PC-3 (cell line): ENCODE data around the gene RTN4. TPM values are rescaled to one million over a fixed set of nuclear protein-coding genes. Genes with fewer than 3 reads are reported as not detected.

Source experiments
- ATAC-seq: fragments of 200-7000 bp; cut with Tn5 transposase; 2 replicates; pipeline ENCODE4 v1.9.1; 2020; ENCODE audit warnings: mild to moderate bottlenecking, moderate library complexity
- BruUV-seq: library from RNA; stranded (reverse); fragments of 400-500 nt; replicated peaks from 2 replicates; lab custom pipeline; 2021; lab: Mats Ljungman, UMichigan
- CTCF ChIA-PET: fragments of 300-600 bp; sonication (Branson Sonifier 250); formaldehyde crosslinking; loops from one replicate; lab custom pipeline; 2022; ENCODE audit warnings: antibody characterized with exemption; lab: Charles Lee
- POLR2A ChIA-PET: fragments of 300-600 bp; sonication (Branson Sonifier 250); formaldehyde crosslinking; loops from one replicate; lab custom pipeline; 2022; ENCODE audit warnings: antibody characterized with exemption; ENCODE audit not compliant: unreplicated experiment; lab: Charles Lee
- DNase-seq: peaks from one replicate; pipeline ENCODE4 v3.0.0-alpha.2; 2015
- H2AFZ ChIP-seq: fragments of 300-600 bp; sonication (generic); 2 replicates; pipeline ENCODE4 v1.6.0; 2016; ENCODE audit warnings: antibody characterized with exemption, low read length
- H3F3A ChIP-seq: fragments of 300-600 bp; sonication (generic); one replicate; pipeline ENCODE4 v1.6.0; 2017; ENCODE audit warnings: antibody characterized with exemption, low read length, control low read depth, mild to moderate bottlenecking; ENCODE audit not compliant: unreplicated experiment
- H3K27ac ChIP-seq: fragments of 300-600 bp; sonication (generic); 2 replicates; pipeline ENCODE4 v1.5.1; 2016; ENCODE audit warnings: mild to moderate bottlenecking, low read length
- H3K27me3 ChIP-seq: fragments of 300-600 bp; sonication (generic); 2 replicates; pipeline ENCODE4 v1.6.1; 2016; ENCODE audit warnings: low read length, mixed read lengths
- H3K36me3 ChIP-seq: fragments of 300-600 bp; sonication (generic); 2 replicates; pipeline ENCODE4 v1.6.1; 2016; ENCODE audit warnings: low read depth, mixed run types, low read length, mixed read lengths
- H3K4me1 ChIP-seq: fragments of 300-600 bp; sonication (generic); 2 replicates; pipeline ENCODE4 v1.5.1; 2016; ENCODE audit warnings: low read length; ENCODE audit not compliant: insufficient read depth
- H3K4me2 ChIP-seq: fragments of 300-600 bp; sonication (generic); 2 replicates; pipeline ENCODE4 v1.6.0; 2016; ENCODE audit warnings: low read length
- H3K4me3 ChIP-seq: fragments of 300-600 bp; sonication (generic); 2 replicates; pipeline ENCODE4 v1.5.1; 2016; ENCODE audit warnings: mild to moderate bottlenecking, low read length, mixed read lengths
- H3K79me2 ChIP-seq: fragments of 300-600 bp; sonication (generic); 2 replicates; pipeline ENCODE4 v1.6.1; 2017; ENCODE audit warnings: low read length, mixed read lengths
- H3K9ac ChIP-seq: fragments of 300-600 bp; sonication (generic); 2 replicates; pipeline ENCODE4 v1.6.0; 2016; ENCODE audit warnings: mild to moderate bottlenecking, low read length
- H3K9me2 ChIP-seq: fragments of 300-600 bp; sonication (generic); replicated peaks from 2 replicates; pipeline ENCODE4 v1.6.1; 2016; ENCODE audit warnings: mixed run types, low read length, mixed read lengths
- H3K9me3 ChIP-seq: fragments of 300-600 bp; sonication (generic); 2 replicates; pipeline ENCODE4 v1.6.1; 2016; ENCODE audit warnings: low read length, mixed read lengths
- H4K20me1 ChIP-seq: fragments of 300-600 bp; sonication (generic); 2 replicates; pipeline ENCODE4 v1.6.1; 2016; ENCODE audit warnings: low read length, mixed read lengths
- CTCF ChIP-seq: fragments of 300-600 bp; sonication (generic); conservative IDR thresholded peaks from 2 replicates; pipeline ENCODE4 v1.5.1; 2017; ENCODE audit warnings: antibody characterized with exemption, low read depth, mild to moderate bottlenecking, low read length
- EZH2 ChIP-seq: fragments of 300-600 bp; sonication (generic); IDR thresholded peaks from one replicate; pipeline ENCODE4 v1.6.1; 2017; ENCODE audit warnings: antibody characterized with exemption, mild to moderate bottlenecking, low read length; ENCODE audit not compliant: unreplicated experiment
- EZH2phosphoT487 ChIP-seq: fragments of 300-600 bp; sonication (generic); IDR thresholded peaks from 2 replicates; pipeline ENCODE4 v1.6.1; 2018; ENCODE audit warnings: mild to moderate bottlenecking, antibody characterized with exemption, low read length, borderline replicate concordance
- intact Hi-C: fragments of 100-400 bp; cut with micrococcal nuclease; formaldehyde crosslinking; loops from 2 replicates; pipeline ENCODE4 v1.9.0; 2023
- total RNA-seq: library from RNA; depleted of rRNA; stranded (reverse); fragments of >200 nt; gene quantifications from 2 replicates; pipeline ENCODE4 v1.2.3, GENCODE V29; 2014

Gene RTN4
- total RNA-seq, 1 experiment from 2014 or later: 150 TPM

- H3K4me2 ChIP-seq: no peak overlapping the region
- POLR2A ChIA-PET: no interaction called here
- ATAC-seq (no peak), DNase-seq (no peak)
- no peak overlapping the region for H3K9ac ChIP-seq
- CTCF ChIA-PET: no interaction called here
- TF ChIP-seq CTCF (no peak; the same call in 1 of the 2 replicates), EZH2phosphoT487 (no peak), EZH2 (no peak)
- H2AFZ ChIP-seq: no peak overlapping the region
- no peaks in the 10 kb centered on the region for H3K79me2 ChIP-seq
- no peaks in the 10 kb centered on the region for H3K9me2 ChIP-seq
- no TSS peak for BruUV-seq
- H3K9me3 ChIP-seq: no peaks in the 10 kb centered on the region
- no peaks in the 10 kb centered on the region for H3F3A ChIP-seq
- no peaks in the 10 kb centered on the region for H3K27me3 ChIP-seq
- intact Hi-C loops: no loop called here
- no peaks in the 10 kb centered on the region for H4K20me1 ChIP-seq
- no peak overlapping the region for H3K27ac ChIP-seq
- H3K4me1 ChIP-seq: no peaks in the 10 kb centered on the region
- no peak overlapping the region for H3K4me3 ChIP-seq
- H3K36me3 ChIP-seq: no peaks in the 10 kb centered on the region
Measured at GRCh38 chr2:55063713-55064323, 13.6 kb upstream of the RTN4 start.

GRCh38 chr2:55063226-55063625, 13.0 kb upstream of the RTN4 start:
- no peak for DNase-seq

More at GRCh38 chr2:55063226-55063625, 13.0 kb upstream of the RTN4 start:
- no peak for ATAC-seq
- H3K27me3 ChIP-seq: no peaks in the 10 kb centered on the region
- H3F3A ChIP-seq: no peaks in the 10 kb centered on the region
- TF ChIP-seq CTCF (no peak), EZH2 (no peak), EZH2phosphoT487 (no peak)
- no peak overlapping the region for H3K9ac ChIP-seq
- H3K4me1 ChIP-seq: no peaks in the 10 kb centered on the region
- no peak overlapping the region for H3K4me3 ChIP-seq
- intact Hi-C loops: no loop called here
- H3K79me2 ChIP-seq: no peaks in the 10 kb centered on the region
- no peaks in the 10 kb centered on the region for H3K9me2 ChIP-seq
- no peaks in the 10 kb centered on the region for H3K36me3 ChIP-seq
- H3K4me2 ChIP-seq: no peak overlapping the region
- no TSS peak for BruUV-seq
- H4K20me1 ChIP-seq: no peaks in the 10 kb centered on the region
- H3K9me3 ChIP-seq: no peaks in the 10 kb centered on the region
- CTCF ChIA-PET: no interaction called here
- no peak overlapping the region for H2AFZ ChIP-seq
- H3K27ac ChIP-seq: no peak overlapping the region
- POLR2A ChIA-PET: no interaction called here
